22Rv1 (cell line): Measurements from ENCODE around the gene MED12L.

ENCODE experiments used
- H3K27ac ChIP-seq: fragments of 450-650 bp; 2 replicates; pipeline ENCODE4 v1.5.1; 2017
- CTCF ChIP-seq: fragments of 450-650 bp; IDR thresholded peaks from 2 replicates; pipeline ENCODE4 v1.5.1; 2017; ENCODE audit warnings: mild to moderate bottlenecking
- ZFX ChIP-seq: fragments of 450-650 bp; IDR thresholded peaks from 2 replicates; pipeline ENCODE4 v1.6.1; 2017; ENCODE audit warnings: antibody characterized with exemption, borderline replicate concordance

MED12L gene

DNA sequence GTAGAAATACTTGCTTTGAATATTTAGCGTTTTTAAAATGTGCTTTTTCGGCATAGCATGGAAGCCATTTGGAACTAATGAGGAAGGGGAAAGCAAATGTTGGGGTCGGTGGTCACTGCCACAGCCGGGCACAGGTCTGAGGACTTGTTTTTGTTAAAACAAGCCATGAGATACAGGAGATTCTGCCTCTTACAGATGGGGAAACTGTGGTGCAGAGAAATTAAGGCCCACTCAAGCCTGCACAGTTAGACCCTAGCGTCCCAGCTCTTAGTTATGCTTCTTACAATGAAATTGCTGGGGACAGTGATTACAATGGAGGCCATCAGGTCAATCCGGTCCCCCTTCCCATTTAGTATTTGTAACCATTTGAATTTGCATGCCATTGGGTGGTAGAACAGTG is 120.0 kb downstream of the MED12L start:
- TF ChIP-seq ZFX (no peak), CTCF (no peak)
- H3K27ac ChIP-seq: no peak overlapping the region

- H3K27ac ChIP-seq: no peak overlapping the region
- TF ChIP-seq CTCF (no peak), ZFX (no peak)
Observed at GRCh38 chr3:151206201-151206600, 120.7 kb downstream of the MED12L start.

GRCh38 chr3:151209654-151210053 is 124.2 kb downstream of the MED12L start:
- H3K27ac ChIP-seq: no peak overlapping the region
- no peak for TF ChIP-seq CTCF
- no peak for TF ChIP-seq ZFX

- no peak overlapping the region for H3K27ac ChIP-seq
- no peak for TF ChIP-seq ZFX
- no peak; the same call in 1 of the 2 replicates for TF ChIP-seq CTCF
Observed at GRCh38 chr3:151210676-151211381, 125.4 kb downstream of the MED12L start.

DNA sequence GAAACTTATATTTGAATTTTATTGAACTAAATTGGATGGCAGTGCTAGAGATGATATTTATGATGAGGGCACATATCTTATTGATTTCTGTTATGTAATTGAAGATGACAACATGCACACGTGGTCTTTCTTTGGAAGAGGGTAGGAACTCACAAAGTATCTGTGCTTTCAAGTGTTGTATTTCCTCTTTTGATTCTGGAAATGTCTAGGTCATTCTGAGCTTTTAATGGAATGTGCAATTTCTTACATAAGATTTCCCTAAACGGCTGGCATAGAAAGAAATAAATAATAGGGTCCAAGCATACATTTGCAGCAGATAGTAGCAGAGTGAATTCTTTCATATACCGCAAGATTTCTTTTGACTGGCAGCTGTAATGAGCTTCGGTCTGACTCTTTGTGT is 127.7 kb downstream of the MED12L start:
- H3K27ac ChIP-seq: no peak overlapping the region
- TF ChIP-seq CTCF: no peak
- no peak for TF ChIP-seq ZFX

- TF ChIP-seq CTCF (no peak), ZFX (no peak)
- no peak overlapping the region for H3K27ac ChIP-seq
Observed at GRCh38 chr3:151213881-151214280, 128.4 kb downstream of the MED12L start.

GRCh38 chr3:151214459-151214858 is 129.0 kb downstream of the MED12L start:
- TF ChIP-seq CTCF: peak; percentile 18
- TF ChIP-seq ZFX: no peak
- H3K27ac ChIP-seq: no peak overlapping the region
